ENCODE data around the gene DRD4. TPM values are rescaled to one million over a fixed set of nuclear protein-coding genes. Genes with fewer than 3 reads are reported as not detected.

The DRD4 gene
- total RNA-seq, 1 experiment from 2014 or later, result 0.44 TPM

- DNase-seq (ENCODE audit: unreplicated experiment), result no peak
- POLR2A ChIA-PET, result interaction anchor here (0.6 to 1.1 kb wide), 4 partner anchors 12 to 141 kb away, joined by 3 to 5 read pairs (median 4); no protein-coding TSS in a partner anchor
- Mint-ChIP-seq H3K27ac (ENCODE audit: low read depth, unreplicated experiment) (no peak overlapping the region), H3K4me3 (ENCODE audit: unreplicated experiment) (no peak overlapping the region), H3K9me3 (ENCODE audit: unreplicated experiment) (no peaks in the 10 kb centered on the region), H3K27me3 (ENCODE audit: insufficient read depth, unreplicated experiment) (no peaks in the 10 kb centered on the region), H3K4me1 (ENCODE audit: insufficient read depth, unreplicated experiment) (no peaks in the 10 kb centered on the region), H3K36me3 (ENCODE audit: insufficient read depth, unreplicated experiment) (peaks cover 55% of the 10 kb centered on the region)
- intact Hi-C loops (cut with micrococcal nuclease), result no loop called here
- TF ChIP-seq CTCF (IDR thresholded peaks at IDR 0.05; ENCODE audit: unreplicated experiment), result no peak
- CTCF ChIA-PET, result interaction anchor here (0.7 kb wide), 1 partner anchor 191 kb away, joined by 4 read pairs; no protein-coding TSS in a partner anchor
- no TSS peak for BruUV-seq (replicated peaks)
Observed at GRCh38 chr11:607020-607780, 29.9 kb upstream of the DRD4 start.

- BruUV-seq (replicated peaks), result no TSS peak
- DNase-seq (ENCODE audit: unreplicated experiment), result no peak
- peaks cover 57% of the 10 kb centered on the region for H3K36me3 Mint-ChIP-seq (ENCODE audit: insufficient read depth, unreplicated experiment)
- no peak overlapping the region for H3K4me3 Mint-ChIP-seq (ENCODE audit: unreplicated experiment)
- H3K4me1 Mint-ChIP-seq (ENCODE audit: insufficient read depth, unreplicated experiment), result no peaks in the 10 kb centered on the region
- no peaks in the 10 kb centered on the region for H3K27me3 Mint-ChIP-seq (ENCODE audit: insufficient read depth, unreplicated experiment)
- TF ChIP-seq CTCF (IDR thresholded peaks at IDR 0.05; ENCODE audit: unreplicated experiment), result no peak
- ChIA-PET CTCF (interaction anchor here (0.6 to 0.7 kb wide), 2 partner anchors 61 to 190 kb away, joined by 4 read pairs; no protein-coding TSS in a partner anchor), POLR2A (interaction anchor here (1.3 kb wide), 1 partner anchor 29 kb away, joined by 4 read pairs; no protein-coding TSS in a partner anchor)
- H3K9me3 Mint-ChIP-seq (ENCODE audit: unreplicated experiment), result no peaks in the 10 kb centered on the region
- no peak overlapping the region for H3K27ac Mint-ChIP-seq (ENCODE audit: low read depth, unreplicated experiment)
- intact Hi-C loops (cut with micrococcal nuclease), result no loop called here
Observed at GRCh38 chr11:607971-608659, 29.0 kb upstream of the DRD4 start.

- no TSS peak for BruUV-seq (replicated peaks)
- no peak overlapping the region for H3K4me3 Mint-ChIP-seq (ENCODE audit: unreplicated experiment)
- no peak for TF ChIP-seq CTCF (IDR thresholded peaks at IDR 0.05; ENCODE audit: unreplicated experiment)
- H3K9me3 Mint-ChIP-seq (ENCODE audit: unreplicated experiment), result no peaks in the 10 kb centered on the region
- intact Hi-C loops (cut with micrococcal nuclease), result no loop called here
- no peaks in the 10 kb centered on the region for H3K4me1 Mint-ChIP-seq (ENCODE audit: insufficient read depth, unreplicated experiment)
- H3K27ac Mint-ChIP-seq (ENCODE audit: low read depth, unreplicated experiment), result no peak overlapping the region
- CTCF ChIA-PET, result interaction anchor here (0.6 kb wide), 1 partner anchor 62 kb away, joined by 4 read pairs; no protein-coding TSS in a partner anchor
- POLR2A ChIA-PET, result interaction anchor here (1.3 kb wide), 1 partner anchor 30 kb away, joined by 4 read pairs; no protein-coding TSS in a partner anchor
- peaks cover 55% of the 10 kb centered on the region for H3K36me3 Mint-ChIP-seq (ENCODE audit: insufficient read depth, unreplicated experiment)
- H3K27me3 Mint-ChIP-seq (ENCODE audit: insufficient read depth, unreplicated experiment), result no peaks in the 10 kb centered on the region
- no peak for DNase-seq (ENCODE audit: unreplicated experiment)
Observed at GRCh38 chr11:608791-609251, 28.2 kb upstream of the DRD4 start.

GRCh38 chr11:609341-609811 is 27.7 kb upstream of the DRD4 start:
- BruUV-seq (replicated peaks), result no TSS peak
- no peak for DNase-seq (ENCODE audit: unreplicated experiment)
- ChIA-PET POLR2A (interaction anchor here (0.6 kb wide), 1 partner anchor 72 kb away, joined by 3 read pairs; no protein-coding TSS in a partner anchor), CTCF (no interaction called here)
- H3K9me3 Mint-ChIP-seq (ENCODE audit: unreplicated experiment), result no peaks in the 10 kb centered on the region
- TF ChIP-seq CTCF (IDR thresholded peaks at IDR 0.05; ENCODE audit: unreplicated experiment), result no peak
- no peak overlapping the region for H3K4me3 Mint-ChIP-seq (ENCODE audit: unreplicated experiment)
- no peaks in the 10 kb centered on the region for H3K27me3 Mint-ChIP-seq (ENCODE audit: insufficient read depth, unreplicated experiment)
- H3K36me3 Mint-ChIP-seq (ENCODE audit: insufficient read depth, unreplicated experiment), result peaks cover 55% of the 10 kb centered on the region
- H3K27ac Mint-ChIP-seq (ENCODE audit: low read depth, unreplicated experiment), result no peak overlapping the region
- H3K4me1 Mint-ChIP-seq (ENCODE audit: insufficient read depth, unreplicated experiment), result peaks cover 4% of the 10 kb centered on the region
- intact Hi-C loops (cut with micrococcal nuclease), result no loop called here

All from MCF 10A (cell line).